Stimulated activated CD4-positive, alpha-beta T cell treated with anti-CD3 and anti-CD28 coated beads, Interleukin-12 subunit alpha, Interleukin-12 subunit beta, amount 100 ng/mL, for 4 hours (primary cell): ENCODE data around the gene PRDX5.
A peak's percentile ranks its signal among the peaks of the same experiment; 100 is the strongest.

Source experiments
- DNase-seq: peaks from one replicate; pipeline ENCODE4 v3.0.0-alpha.2; 2020

Gene PRDX5

DNA sequence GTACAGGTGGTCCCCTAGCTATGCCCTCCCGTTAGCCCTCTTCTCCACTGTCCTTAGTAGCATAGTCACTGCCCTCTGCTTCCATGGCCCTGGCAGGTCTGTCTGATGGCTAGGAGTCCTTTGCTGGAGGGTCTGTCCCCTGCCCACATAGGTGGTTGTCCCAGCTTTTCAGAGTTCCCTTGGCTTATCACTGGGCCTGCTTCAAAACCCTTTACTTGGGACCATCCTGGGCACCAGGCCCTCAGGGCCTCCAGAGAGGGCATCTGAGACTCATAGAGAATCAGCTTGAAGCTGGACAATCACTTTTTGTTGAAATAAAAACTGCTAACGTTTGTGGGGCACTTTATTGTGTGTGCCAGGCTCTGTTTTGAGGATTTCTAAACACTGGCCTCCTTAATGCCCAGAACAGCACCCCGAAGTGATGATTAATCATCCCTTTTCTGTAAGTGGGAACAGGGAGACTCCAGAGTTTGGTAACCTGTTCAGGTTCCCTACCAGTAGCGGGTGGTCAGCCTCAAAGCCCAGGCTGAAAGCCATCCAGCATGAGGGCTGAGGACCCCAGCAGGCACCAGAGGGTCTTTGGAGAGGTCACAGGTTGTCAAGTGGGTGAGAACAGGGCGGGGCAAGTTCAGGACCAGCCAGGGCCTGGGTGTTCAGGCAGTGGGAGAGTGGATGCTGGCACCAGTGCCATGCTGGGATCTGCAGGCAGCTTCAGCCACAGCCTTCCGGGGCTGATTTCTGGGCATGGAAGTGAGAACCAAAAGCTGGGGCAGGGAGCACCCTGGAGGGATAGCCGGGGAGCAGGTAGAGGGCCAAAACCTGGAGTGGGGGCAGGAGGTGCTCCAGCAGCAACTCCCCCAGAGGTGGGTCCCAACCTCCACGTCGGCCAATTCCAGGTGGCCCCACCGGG, 27.3 kb upstream of the PRDX5 start:
- no peak for DNase-seq

DNA sequence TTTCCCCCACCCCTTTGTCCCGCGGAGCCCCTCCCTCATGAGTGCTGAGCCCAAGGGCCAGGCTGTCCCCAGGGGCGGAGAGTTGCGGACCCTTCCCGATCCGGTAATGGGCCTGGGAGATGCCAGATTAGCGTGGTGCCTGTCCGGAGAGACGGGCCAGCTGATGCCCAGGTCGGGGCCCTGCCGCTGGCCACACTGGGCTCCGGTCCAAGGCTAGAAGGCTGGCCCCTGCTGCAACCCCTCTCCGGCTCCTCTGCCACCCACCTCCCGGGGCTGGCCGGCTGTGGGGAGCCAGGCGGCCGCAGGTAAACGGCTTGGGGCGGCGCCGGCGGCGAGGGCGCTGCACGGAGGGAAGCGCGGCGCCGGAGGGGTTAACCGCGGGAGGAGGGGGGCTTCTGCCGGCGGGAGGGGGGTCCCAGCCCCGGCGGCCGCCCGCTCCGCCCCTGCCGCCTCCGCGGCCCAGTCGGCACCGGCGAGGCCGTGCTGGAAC, 26.6 kb upstream of the PRDX5 start, which contains the start of gene KCNK4:
KCNK4 (plus strand) TSS at position 41 of the 490 bp plus-strand sequence. CDS start 1,717 bp downstream, outside the sequence.
- no peak for DNase-seq

DNA sequence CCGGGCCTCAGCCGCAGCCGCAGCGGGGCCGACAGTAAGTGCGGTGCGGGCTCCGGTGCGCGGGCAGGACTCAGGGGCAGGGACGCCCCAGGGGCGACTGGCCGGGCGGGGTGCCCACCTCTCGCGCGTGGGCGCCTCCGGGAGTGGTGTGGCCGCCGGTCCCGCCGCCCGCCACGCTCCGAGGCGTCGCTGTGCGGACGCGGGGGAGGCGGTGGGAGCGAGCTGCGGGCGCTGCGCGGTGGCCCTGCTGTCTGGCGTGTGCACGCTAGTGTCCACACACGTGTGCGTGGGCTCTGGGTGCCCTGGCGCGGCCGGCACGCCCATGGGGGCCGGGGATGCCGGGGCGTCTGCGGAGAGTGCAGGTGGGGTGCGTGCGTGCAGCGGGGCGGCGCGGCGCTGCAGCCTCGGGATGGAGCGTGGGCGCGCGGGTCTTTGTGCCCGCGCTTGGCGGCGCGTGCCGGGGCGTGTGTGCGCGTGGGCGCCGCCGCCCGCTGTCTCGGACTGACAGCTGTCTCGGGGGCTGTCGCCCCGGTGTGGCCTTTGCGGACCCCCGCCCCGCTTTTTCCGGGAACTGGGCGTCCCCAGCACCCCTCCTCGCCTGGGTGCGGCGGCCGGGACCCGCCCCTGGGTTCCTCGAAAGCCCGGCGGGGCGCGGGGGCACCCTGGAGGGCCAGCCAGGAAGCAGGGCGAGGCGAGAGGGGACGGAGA, 26.0 kb upstream of the PRDX5 start:
- DNase-seq: no peak

DNA sequence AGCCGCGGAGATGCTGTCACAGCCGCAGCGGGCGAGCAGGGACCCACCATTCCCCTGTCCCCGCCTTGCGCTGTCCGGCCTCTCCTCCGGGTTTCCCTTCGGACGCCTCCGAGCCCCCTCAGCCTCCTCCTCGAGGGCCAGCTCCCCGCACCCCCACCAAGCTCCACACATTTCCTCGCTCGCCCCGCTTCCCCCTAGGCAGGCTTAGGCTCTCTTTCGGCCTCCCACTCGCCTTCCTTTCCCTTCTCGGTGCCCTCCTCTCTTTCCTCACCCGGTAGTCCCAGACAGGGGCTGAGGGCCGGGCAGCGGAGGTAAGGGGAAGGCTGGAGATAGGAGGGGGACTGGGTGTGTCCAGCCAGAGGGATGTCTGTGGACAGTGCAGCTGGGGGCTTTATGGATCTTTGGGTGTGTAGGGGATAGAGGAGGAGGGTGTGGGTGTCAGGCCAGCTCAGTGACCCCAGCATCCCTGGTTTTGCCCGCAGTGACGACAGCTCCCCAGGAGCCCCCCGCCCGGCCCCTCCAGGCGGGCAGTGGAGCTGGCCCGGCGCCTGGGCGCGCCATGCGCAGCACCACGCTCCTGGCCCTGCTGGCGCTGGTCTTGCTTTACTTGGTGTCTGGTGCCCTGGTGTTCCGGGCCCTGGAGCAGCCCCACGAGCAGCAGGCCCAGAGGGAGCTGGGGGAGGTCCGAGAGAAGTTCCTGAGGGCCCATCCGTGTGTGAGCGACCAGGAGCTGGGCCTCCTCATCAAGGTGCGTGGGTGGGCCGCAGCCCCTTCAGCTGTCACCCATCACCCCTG, 25.3 kb upstream of the PRDX5 start:
- DNase-seq: no peak

DNA sequence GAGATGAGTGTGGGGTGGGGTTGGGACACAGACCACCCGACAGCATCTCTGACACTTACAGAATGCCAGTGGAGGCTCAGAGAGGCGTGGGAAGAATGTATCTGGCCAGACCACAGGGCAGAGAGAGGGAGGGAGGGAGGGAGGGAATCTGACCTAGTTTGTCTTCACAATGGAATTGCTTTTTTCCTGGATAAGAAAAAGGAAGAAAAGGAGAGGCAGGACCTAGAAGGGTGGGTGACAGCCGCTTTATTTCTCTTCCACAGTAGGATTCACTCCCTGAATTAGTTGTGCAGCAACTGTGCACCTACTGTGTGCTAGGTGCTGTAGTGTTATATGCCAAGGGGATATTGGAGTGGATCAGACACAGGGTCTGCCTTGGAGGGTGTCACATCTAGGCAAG, 23.1 kb upstream of the PRDX5 start:
- no peak for DNase-seq

DNA sequence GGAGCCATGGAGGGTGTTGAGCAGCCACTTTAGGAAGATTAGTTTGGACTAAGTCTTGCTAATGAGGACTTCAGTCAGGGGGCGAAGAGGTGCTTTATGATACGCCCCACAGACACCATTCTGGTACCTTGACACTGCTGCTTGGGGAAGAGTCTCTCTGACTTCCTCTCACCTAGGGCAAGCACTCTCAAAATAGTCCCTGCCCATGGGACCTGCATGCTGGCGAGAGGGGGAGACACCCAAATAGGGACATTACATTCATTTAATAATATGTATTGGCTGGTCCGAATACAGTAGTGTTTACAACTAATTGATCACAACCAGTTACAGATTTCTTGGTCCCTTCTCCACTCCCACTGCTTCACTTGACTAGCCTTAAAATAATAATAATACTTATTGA, 22.2 kb upstream of the PRDX5 start:
- no peak for DNase-seq

DNA sequence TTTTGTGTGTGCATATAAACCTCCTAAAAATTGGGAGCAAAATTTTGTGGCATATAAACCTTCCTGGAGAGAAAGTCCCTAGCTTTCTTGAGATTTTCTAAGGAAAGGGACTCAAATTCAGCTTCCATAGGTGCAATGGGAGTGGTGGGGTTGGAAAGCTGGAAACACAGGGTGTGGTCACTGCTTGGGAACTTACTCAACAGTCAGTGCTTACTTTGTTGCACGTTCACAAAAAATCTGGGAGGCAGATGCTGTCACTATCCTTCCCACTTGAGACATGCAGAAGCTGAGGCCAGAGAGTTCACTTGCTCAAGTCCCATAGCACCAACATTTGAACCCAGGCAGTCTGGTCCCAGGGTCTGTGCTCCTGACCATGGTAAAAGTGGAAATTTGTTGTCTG, 21.7 kb upstream of the PRDX5 start:
- DNase-seq: no peak

DNA sequence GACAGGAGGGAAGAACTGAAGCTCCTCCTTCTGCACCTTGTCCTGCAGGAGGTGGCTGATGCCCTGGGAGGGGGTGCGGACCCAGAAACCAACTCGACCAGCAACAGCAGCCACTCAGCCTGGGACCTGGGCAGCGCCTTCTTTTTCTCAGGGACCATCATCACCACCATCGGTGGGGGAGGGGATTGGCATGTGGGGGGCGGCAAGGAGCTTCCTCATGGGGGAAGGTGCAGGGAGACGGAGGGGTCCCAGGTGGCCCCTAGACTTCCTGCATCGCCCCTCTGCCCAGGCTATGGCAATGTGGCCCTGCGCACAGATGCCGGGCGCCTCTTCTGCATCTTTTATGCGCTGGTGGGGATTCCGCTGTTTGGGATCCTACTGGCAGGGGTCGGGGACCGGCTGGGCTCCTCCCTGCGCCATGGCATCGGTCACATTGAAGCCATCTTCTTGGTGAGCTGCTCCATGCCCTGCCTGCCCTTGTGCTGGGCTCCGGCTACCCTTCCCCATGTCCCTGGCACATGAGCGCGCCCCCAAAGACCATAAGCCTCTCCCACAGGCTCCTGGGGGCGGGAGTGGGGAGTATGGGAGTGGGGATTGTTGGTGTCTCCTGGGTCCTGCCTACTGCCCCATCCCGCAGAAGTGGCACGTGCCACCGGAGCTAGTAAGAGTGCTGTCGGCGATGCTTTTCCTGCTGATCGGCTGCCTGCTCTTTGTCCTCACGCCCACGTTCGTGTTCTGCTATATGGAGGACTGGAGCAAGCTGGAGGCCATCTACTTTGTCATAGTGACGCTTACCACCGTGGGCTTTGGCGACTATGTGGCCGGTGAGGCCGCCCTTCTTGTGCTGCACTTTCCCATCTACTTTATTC, 20.9 kb upstream of the PRDX5 start:
- DNase-seq: no peak

DNA sequence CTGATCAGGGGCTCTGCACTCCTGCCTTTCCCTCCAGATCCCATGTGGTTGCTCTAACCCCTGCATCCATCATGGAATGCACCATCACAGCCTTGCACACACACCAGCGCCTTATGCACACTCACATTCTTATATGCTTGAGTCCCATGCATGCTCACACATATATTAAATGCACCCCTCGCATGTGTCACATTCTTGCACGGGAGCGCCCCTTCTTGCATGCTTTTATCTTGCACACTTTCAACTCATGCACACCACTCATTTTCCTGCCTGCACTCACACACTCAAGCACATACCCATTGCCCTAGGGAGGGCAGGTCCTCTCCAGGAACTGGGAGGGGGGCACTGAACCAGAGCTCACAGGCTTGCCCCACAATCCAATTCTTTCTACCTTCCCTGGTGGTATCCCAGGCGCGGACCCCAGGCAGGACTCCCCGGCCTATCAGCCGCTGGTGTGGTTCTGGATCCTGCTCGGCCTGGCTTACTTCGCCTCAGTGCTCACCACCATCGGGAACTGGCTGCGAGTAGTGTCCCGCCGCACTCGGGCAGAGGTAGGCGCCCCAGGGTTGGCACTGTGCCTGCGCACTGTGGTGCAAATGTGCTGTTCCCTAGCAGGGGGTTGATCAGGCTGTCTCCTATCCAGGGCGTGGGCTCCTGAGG, 20.1 kb upstream of the PRDX5 start:
- DNase-seq: no peak

DNA sequence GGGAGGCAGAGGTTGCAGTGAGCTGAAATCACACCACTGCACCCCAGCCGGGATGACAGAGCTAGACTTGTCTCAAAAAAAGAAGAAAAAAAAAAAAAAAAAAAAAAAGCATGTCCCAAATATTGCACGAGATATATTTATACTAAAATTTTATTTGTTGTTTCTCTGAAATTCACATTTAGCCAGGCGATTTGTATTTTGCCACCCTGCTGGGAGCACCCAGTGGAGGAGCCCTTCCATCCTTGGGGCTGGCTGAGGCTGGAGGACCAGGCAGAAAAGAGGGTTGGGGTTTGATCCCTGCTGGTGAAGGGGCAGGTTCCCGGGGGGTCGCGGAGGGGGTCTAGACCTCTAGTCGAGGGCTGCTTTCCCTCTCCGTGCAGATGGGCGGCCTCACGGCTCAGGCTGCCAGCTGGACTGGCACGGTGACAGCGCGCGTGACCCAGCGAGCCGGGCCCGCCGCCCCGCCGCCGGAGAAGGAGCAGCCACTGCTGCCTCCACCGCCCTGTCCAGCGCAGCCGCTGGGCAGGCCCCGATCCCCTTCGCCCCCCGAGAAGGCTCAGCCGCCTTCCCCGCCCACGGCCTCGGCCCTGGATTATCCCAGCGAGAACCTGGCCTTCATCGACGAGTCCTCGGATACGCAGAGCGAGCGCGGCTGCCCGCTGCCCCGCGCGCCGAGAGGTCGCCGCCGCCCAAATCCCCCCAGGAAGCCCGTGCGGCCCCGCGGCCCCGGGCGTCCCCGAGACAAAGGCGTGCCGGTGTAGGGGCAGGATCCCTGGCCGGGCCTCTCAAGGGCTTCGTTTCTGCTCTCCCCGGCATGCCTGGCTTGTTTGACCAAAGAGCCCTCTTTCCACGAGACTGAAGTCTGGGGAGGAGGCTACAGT, 18.7 kb upstream of the PRDX5 start:
- no peak for DNase-seq

DNA sequence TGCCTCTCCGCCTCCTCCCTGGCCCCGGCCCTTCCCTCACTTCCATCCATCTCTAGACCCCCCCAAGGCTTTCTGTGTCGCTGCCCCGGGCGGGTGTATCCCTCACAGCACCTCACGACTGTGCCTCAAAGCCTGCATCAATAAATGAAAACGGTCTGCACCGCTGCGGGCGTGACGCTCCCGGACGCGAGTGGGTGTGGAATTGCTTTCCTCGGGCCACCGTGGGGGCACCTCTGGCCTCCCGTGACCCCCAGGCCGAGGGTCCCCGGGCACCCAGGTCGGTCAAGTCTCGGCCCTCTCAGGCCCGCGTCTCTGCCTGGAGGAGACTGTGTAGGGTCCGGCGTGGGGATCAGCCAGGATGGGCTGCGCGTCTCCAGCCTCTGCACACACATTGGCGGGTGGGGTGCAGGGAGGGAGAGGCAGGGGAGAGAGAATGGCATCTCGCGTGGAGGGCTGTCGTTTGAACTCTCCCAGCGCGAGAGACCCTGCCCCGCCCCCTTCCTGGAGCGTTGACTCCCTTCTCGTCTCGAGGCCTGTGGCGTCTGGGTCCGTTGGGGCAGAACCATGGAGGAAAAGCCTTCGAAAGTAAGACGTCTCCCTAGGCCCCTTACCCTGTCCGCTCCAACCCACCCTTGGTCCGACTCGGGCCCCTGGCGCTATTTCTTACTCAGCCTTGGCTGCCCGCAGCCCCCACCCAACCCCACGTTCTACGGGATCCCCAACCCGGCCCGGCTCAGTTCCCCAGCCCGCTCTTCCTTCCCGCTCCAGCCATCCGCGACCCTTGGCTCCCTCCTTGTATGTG, 17.9 kb upstream of the PRDX5 start, which contains the start of gene CATSPERZ:
CATSPERZ (plus strand) TSS at position 512 of the 802 bp plus-strand sequence; CDS start at position 565, 53 bp downstream.
- DNase-seq: no peak

DNA sequence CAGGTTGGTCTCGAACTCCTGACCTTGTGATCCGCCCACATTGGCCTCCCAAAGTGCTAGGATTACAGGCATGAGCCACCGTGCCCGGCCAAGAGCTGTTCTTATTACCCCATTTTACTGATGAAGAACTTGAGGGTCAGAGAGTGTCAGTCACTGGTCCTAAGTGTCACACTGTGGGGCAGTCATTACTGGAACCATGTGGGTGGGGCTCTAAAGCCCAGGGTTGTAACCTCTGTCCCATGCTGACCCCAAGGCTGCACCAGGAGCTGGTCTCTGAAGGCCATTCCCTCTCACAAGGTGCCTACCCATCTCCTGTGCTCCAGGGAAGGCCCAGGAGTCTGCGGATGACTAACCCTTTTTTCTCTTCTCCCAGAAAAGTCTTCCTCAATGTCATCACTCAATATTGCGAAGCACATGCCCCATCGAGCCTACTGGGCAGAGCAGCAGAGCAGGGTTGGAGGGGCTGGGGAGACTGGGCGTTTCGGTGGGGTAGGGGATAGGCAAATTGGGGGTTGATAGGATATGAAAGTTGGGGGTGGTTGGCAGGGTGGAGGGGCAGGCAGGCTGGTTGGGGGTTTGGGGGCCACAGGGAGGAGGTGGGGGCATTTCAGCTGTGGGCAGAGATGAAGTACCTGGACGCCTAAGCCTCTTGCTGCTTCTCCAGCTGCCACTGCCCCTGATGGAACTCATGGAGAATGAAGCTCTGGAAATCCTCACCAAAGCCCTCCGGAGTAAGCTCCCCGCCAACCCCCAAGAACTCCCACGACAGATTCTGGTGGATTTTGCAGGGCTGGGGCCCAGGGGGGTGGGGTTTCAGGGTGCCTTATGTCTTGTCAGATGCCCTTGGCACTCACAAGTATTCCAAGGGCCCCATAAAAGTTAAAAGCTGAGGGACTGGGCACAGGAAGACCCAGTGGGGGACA, 14.6 kb upstream of the PRDX5 start:
- DNase-seq: no peak

DNA sequence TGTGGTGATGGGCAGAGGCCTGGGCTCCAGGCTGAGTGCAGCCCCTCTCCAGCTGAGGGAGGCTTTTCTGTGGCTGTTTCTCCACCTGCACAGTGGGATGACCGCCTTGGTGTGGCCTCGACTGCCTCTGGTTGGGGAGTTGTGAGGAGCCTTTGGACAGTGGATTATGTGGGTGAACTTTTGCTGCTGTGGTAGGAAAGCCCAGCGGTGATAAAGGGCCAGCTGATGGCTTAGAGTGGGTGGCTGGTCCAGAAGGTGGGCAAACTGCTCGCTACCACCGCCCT, 13.9 kb upstream of the PRDX5 start:
- DNase-seq: no peak

DNA sequence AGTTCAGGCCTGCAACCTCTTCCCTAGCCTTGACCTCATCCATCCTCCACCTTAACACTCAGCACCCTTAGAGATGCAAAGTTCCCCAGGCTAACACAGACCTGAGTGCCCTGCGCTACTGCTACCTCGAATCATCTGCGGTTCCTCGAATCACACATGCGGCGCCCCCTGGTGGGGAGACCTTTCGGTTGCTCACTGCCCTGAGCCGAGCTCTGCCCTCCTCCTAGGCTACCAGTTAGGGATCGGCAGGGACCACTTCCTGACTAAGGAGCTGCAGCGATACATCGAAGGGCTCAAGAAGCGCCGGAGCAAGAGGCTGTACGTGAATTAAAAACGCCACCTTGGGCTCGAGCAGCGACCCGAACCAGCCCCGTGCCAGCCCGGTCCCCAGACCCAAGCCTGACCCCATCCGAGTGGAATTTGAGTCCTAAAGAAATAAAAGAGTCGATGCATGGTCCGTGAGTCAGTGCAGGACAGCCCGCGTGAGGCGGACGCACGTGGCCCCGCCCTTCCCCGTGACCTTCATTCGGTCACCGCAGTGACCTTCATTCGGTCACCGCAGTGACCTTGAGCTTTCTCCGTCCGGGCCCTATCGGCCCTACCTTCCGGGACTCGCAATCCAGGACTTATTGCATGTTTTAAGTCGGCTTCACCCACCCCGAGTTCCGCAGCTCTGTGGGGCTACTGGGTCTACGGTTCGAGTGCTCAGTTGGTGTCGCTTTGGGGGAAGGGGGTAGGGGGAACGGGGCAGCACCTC, 13.4 kb upstream of the PRDX5 start:
- DNase-seq: peak; percentile 97

DNA sequence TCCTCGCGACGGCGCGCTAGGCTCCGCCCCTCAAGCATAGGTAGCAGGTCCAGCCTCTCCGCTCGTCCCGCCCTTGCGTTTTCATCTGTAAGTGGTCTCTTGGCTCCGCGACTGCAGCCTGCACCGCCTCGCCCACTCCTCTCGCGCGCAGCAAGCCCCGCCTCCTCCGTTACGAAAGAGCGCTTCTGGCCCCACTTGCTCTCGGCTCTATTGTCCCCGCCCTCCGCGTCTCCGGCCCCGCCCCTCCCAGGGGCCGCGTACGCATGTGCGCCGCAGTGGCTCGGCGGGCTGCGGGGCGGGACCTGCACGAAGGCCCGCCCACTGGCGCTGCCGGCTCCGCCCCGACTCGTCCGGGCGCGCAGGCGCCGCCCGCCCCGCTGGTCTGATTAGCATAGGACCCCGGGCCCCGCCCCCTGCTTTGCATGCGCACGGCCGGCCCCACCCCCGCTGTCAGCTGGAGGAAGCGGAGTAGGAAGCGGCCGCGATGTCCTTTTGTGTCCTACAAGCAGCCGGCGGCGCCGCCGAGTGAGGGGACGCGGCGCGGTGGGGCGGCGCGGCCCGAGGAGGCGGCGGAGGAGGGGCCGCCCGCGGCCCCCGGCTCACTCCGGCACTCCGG, 12.7 kb upstream of the PRDX5 start, which contains the start of gene ESRRA:
ESRRA (plus strand) TSS at position 450 of the 616 bp plus-strand sequence. CDS start 1,656 bp downstream, outside the sequence.
- DNase-seq: peak; percentile 100

DNA sequence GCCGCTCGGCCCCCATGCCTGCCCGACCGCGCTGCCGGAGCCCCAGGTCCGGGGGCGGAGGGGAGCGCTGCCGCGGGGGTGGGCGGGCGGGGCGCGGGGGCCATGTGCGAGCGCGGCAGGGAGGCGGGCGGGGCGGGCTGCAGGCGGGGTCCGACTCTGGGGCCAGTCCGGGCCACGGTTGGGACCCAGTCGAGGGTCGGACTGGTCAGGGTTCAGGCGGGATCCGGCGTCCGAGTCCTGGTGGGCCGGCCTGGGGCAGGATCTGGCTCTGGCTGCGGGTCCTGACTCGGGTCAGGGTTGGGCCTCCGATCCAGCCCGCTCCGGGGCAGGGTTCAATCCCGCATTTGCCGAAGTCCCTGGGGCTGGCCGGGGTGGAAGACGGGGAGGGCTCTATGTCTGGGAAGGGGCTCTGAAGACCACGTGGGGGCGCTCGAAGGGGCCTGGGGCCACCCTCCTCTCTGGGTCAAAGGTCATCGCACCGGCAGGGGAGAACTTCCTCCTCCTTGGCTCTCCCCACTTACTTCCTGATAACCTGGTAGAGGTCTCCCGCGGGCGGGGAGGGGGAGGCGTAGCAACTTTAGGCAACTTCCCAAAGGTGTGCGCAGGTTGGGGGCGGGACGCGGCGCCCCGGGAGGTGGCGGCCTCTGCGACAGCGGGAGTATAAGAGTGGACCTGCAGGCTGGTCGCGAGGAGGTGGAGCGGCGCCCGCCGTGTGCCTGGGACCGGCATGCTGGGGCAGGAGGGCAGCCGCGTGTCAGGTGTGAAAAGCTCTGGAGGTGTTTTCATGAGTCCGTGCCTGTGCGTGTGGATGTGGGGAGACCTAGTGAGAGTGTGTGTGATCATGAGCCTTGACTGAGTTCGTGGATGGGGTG, 12.0 kb upstream of the PRDX5 start:
- peak; percentile 65 for DNase-seq
